Measurements from ENCODE around the gene GRID1.

DNA sequence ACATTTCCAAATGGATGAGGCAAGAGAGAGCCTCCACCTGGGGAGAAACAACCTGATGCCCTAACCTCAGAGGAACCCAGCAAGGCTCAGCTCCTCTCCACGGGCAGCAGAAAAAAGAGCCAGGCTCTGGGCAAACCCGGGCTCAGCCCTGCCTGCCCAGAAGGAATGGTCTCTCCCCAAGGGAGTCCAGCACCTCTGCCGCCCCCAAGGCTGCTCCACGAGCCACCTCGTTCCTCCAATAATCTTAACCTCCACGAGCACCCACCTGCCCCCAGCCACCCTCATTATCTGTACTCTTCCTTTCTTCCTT is 154.2 kb downstream of the GRID1 start:
- TF ChIP-seq, protein P1, sequence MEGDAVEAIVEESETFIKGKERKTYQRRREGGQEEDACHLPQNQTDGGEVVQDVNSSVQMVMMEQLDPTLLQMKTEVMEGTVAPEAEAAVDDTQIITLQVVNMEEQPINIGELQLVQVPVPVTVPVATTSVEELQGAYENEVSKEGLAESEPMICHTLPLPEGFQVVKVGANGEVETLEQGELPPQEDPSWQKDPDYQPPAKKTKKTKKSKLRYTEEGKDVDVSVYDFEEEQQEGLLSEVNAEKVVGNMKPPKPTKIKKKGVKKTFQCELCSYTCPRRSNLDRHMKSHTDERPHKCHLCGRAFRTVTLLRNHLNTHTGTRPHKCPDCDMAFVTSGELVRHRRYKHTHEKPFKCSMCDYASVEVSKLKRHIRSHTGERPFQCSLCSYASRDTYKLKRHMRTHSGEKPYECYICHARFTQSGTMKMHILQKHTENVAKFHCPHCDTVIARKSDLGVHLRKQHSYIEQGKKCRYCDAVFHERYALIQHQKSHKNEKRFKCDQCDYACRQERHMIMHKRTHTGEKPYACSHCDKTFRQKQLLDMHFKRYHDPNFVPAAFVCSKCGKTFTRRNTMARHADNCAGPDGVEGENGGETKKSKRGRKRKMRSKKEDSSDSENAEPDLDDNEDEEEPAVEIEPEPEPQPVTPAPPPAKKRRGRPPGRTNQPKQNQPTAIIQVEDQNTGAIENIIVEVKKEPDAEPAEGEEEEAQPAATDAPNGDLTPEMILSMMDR (IDR thresholded peaks at IDR 0.05), result no peak
- TF ChIP-seq FOXJ3 (CRISPR knock-in tag; IDR thresholded peaks at IDR 0.05; ENCODE audit: borderline replicate concordance), result no peak
- TF ChIP-seq, protein P2, sequence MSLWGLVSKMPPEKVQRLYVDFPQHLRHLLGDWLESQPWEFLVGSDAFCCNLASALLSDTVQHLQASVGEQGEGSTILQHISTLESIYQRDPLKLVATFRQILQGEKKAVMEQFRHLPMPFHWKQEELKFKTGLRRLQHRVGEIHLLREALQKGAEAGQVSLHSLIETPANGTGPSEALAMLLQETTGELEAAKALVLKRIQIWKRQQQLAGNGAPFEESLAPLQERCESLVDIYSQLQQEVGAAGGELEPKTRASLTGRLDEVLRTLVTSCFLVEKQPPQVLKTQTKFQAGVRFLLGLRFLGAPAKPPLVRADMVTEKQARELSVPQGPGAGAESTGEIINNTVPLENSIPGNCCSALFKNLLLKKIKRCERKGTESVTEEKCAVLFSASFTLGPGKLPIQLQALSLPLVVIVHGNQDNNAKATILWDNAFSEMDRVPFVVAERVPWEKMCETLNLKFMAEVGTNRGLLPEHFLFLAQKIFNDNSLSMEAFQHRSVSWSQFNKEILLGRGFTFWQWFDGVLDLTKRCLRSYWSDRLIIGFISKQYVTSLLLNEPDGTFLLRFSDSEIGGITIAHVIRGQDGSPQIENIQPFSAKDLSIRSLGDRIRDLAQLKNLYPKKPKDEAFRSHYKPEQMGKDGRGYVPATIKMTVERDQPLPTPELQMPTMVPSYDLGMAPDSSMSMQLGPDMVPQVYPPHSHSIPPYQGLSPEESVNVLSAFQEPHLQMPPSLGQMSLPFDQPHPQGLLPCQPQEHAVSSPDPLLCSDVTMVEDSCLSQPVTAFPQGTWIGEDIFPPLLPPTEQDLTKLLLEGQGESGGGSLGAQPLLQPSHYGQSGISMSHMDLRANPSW (CRISPR knock-in tag; conservative IDR thresholded peaks at IDR 0.05; ENCODE audit: low read depth), result no peak
- no peak for TF ChIP-seq IRF2 (CRISPR knock-in tag; IDR thresholded peaks at IDR 0.05; ENCODE audit: borderline replicate concordance, low read depth)

Data from WTC11 (cell line).